SU-DHL-6 (cell line): ENCODE measurements around the gene KSR2.

Source experiments
- H2AFZ ChIP-seq: fragments of 200-600 bp; sonication (generic); 2 replicates; pipeline ENCODE4 v1.6.1; 2014; ENCODE audit warnings: low read depth, mild to moderate bottlenecking, moderate library complexity, mixed read lengths, antibody characterized with exemption, low read length; ENCODE audit not compliant: severe bottlenecking
- H3F3A ChIP-seq: fragments of 200-600 bp; shearing (Covaris generic); 2 replicates; pipeline ENCODE4 v1.6.0; 2016; ENCODE audit warnings: antibody characterized with exemption, mild to moderate bottlenecking; ENCODE audit not compliant: insufficient read depth
- H3K27ac ChIP-seq: fragments of 200-600 bp; sonication (generic); 2 replicates; pipeline ENCODE4 v1.5.1; 2016; ENCODE audit warnings: low read depth, mild to moderate bottlenecking, low read length, moderate library complexity, mixed read lengths
- H3K27me3 ChIP-seq: fragments of 200-600 bp; sonication (generic), shearing (Covaris generic); 2 replicates; pipeline ENCODE4 v1.6.0; 2014; ENCODE audit warnings: mild to moderate bottlenecking, low read length
- H3K36me3 ChIP-seq: fragments of 200-600 bp; sonication (generic); 2 replicates; pipeline ENCODE4 v1.6.1; 2014; ENCODE audit warnings: mild to moderate bottlenecking, low read length, mixed read lengths
- H3K4me2 ChIP-seq: fragments of 300-600, 200-600 bp; shearing (Covaris generic), sonication (generic); 2 replicates; pipeline ENCODE4 v1.6.0; 2014; ENCODE audit warnings: low read length, low read depth, mild to moderate bottlenecking; ENCODE audit not compliant: poor library complexity, severe bottlenecking
- H3K4me3 ChIP-seq: fragments of 200-600 bp; sonication (generic); 2 replicates; pipeline ENCODE4 v1.5.1; 2014; ENCODE audit warnings: antibody characterized with exemption, low read length, mild to moderate bottlenecking, mixed read lengths; ENCODE audit not compliant: insufficient read depth, poor library complexity, severe bottlenecking
- H3K79me2 ChIP-seq: fragments of 200-600 bp; sonication (generic); 2 replicates; pipeline ENCODE4 v1.6.1; 2014; ENCODE audit warnings: mild to moderate bottlenecking, low read length, moderate library complexity; ENCODE audit not compliant: insufficient read depth
- H3K9ac ChIP-seq: fragments of 200-600 bp; sonication (generic); 2 replicates; pipeline ENCODE4 v1.7.0; 2014; ENCODE audit warnings: mild to moderate bottlenecking, low read length
- H3K9me2 ChIP-seq: fragments of 200-600 bp; sonication (generic); replicated peaks from 2 replicates; pipeline ENCODE4 v1.6.1; 2014; ENCODE audit warnings: low read length; ENCODE audit not compliant: insufficient read depth
- H3K9me3 ChIP-seq: fragments of 200-600 bp; sonication (generic); 2 replicates; pipeline ENCODE4 v1.6.1; 2014; ENCODE audit warnings: low read length, mixed read lengths; ENCODE audit not compliant: insufficient read depth
- H4K20me1 ChIP-seq: fragments of 200-600 bp; sonication (generic); 2 replicates; pipeline ENCODE4 v1.6.1; 2014; ENCODE audit warnings: low read depth, mild to moderate bottlenecking, antibody characterized with exemption, low read length, moderate library complexity, mixed read lengths
- CTCF ChIP-seq: fragments of 200-600 bp; sonication (generic); IDR thresholded peaks from one replicate; pipeline ENCODE4 v1.5.1; 2017; ENCODE audit warnings: antibody characterized with exemption, mild to moderate bottlenecking, low read length, moderate library complexity; ENCODE audit not compliant: insufficient read depth, poor library complexity, severe bottlenecking
- EZH2phosphoT487 ChIP-seq: fragments of 200-600 bp; sonication (generic), shearing (Covaris generic); conservative IDR thresholded peaks from 2 replicates; pipeline ENCODE4 v1.6.1; 2018; ENCODE audit warnings: mild to moderate bottlenecking, antibody characterized with exemption, low read length, moderate library complexity, mixed read lengths

KSR2 gene

GRCh38 chr12:117836476-117836875 lies 132.3 kb downstream of the KSR2 start:
- TF ChIP-seq CTCF (no peak), EZH2phosphoT487 (no peak)
- no peaks in the 10 kb centered on the region for H4K20me1 ChIP-seq
- no peaks in the 10 kb centered on the region for H3K9me2 ChIP-seq
- H3K27me3 ChIP-seq = no peaks in the 10 kb centered on the region
- no peaks in the 10 kb centered on the region for H3K9me3 ChIP-seq
- H3K4me3 ChIP-seq = no peak overlapping the region
- no peaks in the 10 kb centered on the region for H3K79me2 ChIP-seq
- no peak overlapping the region for H2AFZ ChIP-seq
- H3K9ac ChIP-seq = no peak overlapping the region
- no peaks in the 10 kb centered on the region for H3K36me3 ChIP-seq
- no peak overlapping the region for H3K27ac ChIP-seq
- H3K4me2 ChIP-seq = no peak overlapping the region
- H3F3A ChIP-seq = no peaks in the 10 kb centered on the region

GRCh38 chr12:117835156-117835555 lies 133.6 kb downstream of the KSR2 start:
- Histone ChIP-seq H3K4me2 (no peak overlapping the region), H3K36me3 (no peaks in the 10 kb centered on the region), H3K27me3 (peaks cover 2% of the 10 kb centered on the region; the same call in 1 of the 2 replicates), H4K20me1 (no peaks in the 10 kb centered on the region), H2AFZ (no peak overlapping the region), H3K9me2 (no peaks in the 10 kb centered on the region), H3K27ac (no peak overlapping the region), H3K9ac (no peak overlapping the region), H3K4me3 (no peak overlapping the region), H3F3A (no peaks in the 10 kb centered on the region), H3K79me2 (no peaks in the 10 kb centered on the region), H3K9me3 (no peaks in the 10 kb centered on the region)
- TF ChIP-seq EZH2phosphoT487 (no peak), CTCF (no peak)

GRCh38 chr12:117832459-117833457 lies 136.0 kb downstream of the KSR2 start:
- Histone ChIP-seq H3K4me2 (no peak overlapping the region), H3F3A (no peaks in the 10 kb centered on the region), H3K9me3 (peaks cover 14% of the 10 kb centered on the region; the same call in 1 of the 2 replicates), H3K36me3 (no peaks in the 10 kb centered on the region), H3K9ac (no peak overlapping the region), H3K9me2 (no peaks in the 10 kb centered on the region), H3K79me2 (no peaks in the 10 kb centered on the region), H3K4me3 (no peak overlapping the region), H3K27me3 (peaks cover 2% of the 10 kb centered on the region; the same call in 1 of the 2 replicates), H2AFZ (no peak overlapping the region), H3K27ac (no peak overlapping the region), H4K20me1 (no peaks in the 10 kb centered on the region)
- no peak for TF ChIP-seq CTCF
- no peak for TF ChIP-seq EZH2phosphoT487
